DOHH2 (cell line): ENCODE results near the gene SYT1.

Experiments
- EZH2phosphoT487 ChIP-seq: fragments of 200-600 bp; sonication (generic); IDR thresholded peaks from 2 replicates; pipeline ENCODE4 v1.6.1; 2017; ENCODE audit warnings: borderline replicate concordance, mild to moderate bottlenecking, antibody characterized with exemption, low read length, moderate library complexity, mixed read lengths
- TF ChIP-seq, protein P1 (sequence below): fragments of 200-600 bp; sonication (generic); IDR thresholded peaks from one replicate; pipeline ENCODE4 v1.5.1; 2014; ENCODE audit warnings: antibody characterized with exemption, mild to moderate bottlenecking, low read depth, low read length; ENCODE audit not compliant: poor library complexity, severe bottlenecking

DNA sequence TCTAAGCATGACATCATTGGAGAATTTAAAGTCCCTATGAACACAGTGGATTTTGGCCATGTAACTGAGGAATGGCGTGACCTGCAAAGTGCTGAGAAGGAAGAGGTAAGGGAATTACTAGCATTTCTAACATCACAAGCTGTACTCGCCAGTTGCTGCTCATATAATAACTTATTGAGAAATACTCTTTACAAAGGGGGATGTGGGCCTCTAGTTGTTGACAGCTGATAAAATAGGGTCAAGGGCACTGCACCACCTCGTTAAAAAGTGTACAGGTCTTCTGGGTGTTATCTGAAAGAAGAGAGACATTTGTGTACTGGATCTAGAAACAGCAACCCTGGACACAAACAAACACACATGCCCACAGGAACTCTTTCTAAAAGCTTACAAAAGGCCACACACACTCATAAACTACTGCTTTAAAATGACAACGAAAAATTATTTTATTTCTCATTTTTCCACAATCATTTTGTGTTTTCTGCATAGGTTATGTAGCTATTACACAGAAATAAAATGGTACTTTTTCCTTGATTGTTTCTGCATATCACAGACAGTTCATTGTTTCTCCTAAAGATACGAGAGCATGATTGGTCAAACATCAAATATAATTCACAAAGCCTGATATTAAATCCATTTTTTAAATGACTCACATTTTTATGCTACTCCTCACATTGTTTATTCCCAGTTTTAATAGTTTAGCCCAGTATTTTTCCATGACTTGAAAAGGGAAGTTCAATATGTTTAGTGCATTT lies 435.0 kb downstream of the SYT1 start:
- TF ChIP-seq, protein P1, sequence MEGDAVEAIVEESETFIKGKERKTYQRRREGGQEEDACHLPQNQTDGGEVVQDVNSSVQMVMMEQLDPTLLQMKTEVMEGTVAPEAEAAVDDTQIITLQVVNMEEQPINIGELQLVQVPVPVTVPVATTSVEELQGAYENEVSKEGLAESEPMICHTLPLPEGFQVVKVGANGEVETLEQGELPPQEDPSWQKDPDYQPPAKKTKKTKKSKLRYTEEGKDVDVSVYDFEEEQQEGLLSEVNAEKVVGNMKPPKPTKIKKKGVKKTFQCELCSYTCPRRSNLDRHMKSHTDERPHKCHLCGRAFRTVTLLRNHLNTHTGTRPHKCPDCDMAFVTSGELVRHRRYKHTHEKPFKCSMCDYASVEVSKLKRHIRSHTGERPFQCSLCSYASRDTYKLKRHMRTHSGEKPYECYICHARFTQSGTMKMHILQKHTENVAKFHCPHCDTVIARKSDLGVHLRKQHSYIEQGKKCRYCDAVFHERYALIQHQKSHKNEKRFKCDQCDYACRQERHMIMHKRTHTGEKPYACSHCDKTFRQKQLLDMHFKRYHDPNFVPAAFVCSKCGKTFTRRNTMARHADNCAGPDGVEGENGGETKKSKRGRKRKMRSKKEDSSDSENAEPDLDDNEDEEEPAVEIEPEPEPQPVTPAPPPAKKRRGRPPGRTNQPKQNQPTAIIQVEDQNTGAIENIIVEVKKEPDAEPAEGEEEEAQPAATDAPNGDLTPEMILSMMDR, result no peak
- TF ChIP-seq EZH2phosphoT487, result no peak
